Gastrocnemius medialis (tissue), 4 donors: ENCODE data around the gene GPATCH2L.

Source experiments
- POLR2A ChIP-seq, 2 donors: fragments of 450-650 bp; IDR thresholded peaks; one replicate each; pipeline ENCODE4 v1.6.1; 2017; ENCODE audit warnings: antibody characterized with exemption in 2 of 2, mild to moderate bottlenecking in 2 of 2, moderate library complexity in 2 of 2
- TF ChIP-seq, protein P1 (sequence below), 5 experiments: fragments of 450-650 bp in 3 of 5; fragments of 200-600 bp in 2 of 5; sonication (generic) in 2 of 5; IDR thresholded peaks in 4 of 5; conservative IDR thresholded peaks in 1 of 5; 1 replicate in 4 of 5; 2 replicates in 1 of 5; pipeline ENCODE4 v1.5.1; 2016 to 2019; ENCODE audit warnings: antibody characterized with exemption in 5 of 5, mild to moderate bottlenecking in 3 of 5, moderate library complexity in 3 of 5

- TF ChIP-seq POLR2A (IDR thresholded peaks at IDR 0.05) = no peak
- TF ChIP-seq, protein P1, sequence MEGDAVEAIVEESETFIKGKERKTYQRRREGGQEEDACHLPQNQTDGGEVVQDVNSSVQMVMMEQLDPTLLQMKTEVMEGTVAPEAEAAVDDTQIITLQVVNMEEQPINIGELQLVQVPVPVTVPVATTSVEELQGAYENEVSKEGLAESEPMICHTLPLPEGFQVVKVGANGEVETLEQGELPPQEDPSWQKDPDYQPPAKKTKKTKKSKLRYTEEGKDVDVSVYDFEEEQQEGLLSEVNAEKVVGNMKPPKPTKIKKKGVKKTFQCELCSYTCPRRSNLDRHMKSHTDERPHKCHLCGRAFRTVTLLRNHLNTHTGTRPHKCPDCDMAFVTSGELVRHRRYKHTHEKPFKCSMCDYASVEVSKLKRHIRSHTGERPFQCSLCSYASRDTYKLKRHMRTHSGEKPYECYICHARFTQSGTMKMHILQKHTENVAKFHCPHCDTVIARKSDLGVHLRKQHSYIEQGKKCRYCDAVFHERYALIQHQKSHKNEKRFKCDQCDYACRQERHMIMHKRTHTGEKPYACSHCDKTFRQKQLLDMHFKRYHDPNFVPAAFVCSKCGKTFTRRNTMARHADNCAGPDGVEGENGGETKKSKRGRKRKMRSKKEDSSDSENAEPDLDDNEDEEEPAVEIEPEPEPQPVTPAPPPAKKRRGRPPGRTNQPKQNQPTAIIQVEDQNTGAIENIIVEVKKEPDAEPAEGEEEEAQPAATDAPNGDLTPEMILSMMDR (IDR thresholded peaks at IDR 0.05 in 4 of 5, conservative IDR thresholded peaks at IDR 0.05 in 1 of 5) = no peak
Observed at GRCh38 chr14:76135722-76136121, 16.0 kb upstream of the GPATCH2L start.
